Measurements from ENCODE around the gene PGK1. TPM values are rescaled to one million over a fixed set of nuclear protein-coding genes. Genes with fewer than 3 reads are reported as not detected.

The PGK1 gene
- 103 and 328 TPM in 2 replicates for total RNA-seq

GRCh38 chrX:78103623-78104446 lies at the start of gene PGK1:
PGK1 (plus strand) TSS chrX:78104248; CDS start chrX:78104341, 93 bp downstream.

GRCh38 chrX:78139160-78140123 lies 35.4 kb downstream of the PGK1 start, which contains the start of gene TAF9B:
TAF9B (minus strand) TSS chrX:78139650; CDS start chrX:78139611, 39 bp downstream.

Other genes with a start within 250 kb of the PGK1 start
- 57.3 and 103 TPM in 2 replicates for gene MAGT1, start 208.8 kb upstream of the PGK1 start, total RNA-seq
- gene COX7B, start 204.8 kb upstream of the PGK1 start, total RNA-seq, result 122 and 222 TPM in 2 replicates
- gene ATP7A, start 193.6 kb upstream of the PGK1 start, total RNA-seq, result 7.3 and 10.2 TPM in 2 replicates
- not detected in 2 replicates for gene PGAM4, start 134.6 kb upstream of the PGK1 start, total RNA-seq
- 23.6 and 27.5 TPM in 2 replicates for gene TAF9B, start 35.4 kb downstream of the PGK1 start, total RNA-seq
- not detected in 2 replicates for gene CYSLTR1, start 223.4 kb downstream of the PGK1 start, total RNA-seq

Measured in placental epithelial cell (primary cell).